Measurements from ENCODE around the gene APOBEC3A.
"Not testable (repeated sequence)": the region's sequence is repeated elsewhere in the genome, so short reads cannot be mapped to it uniquely, and the experiment has no call there.

The APOBEC3A gene

GRCh38 chr22:38960673-38961072 lies 3.3 kb downstream of the APOBEC3A start:
- DNase-seq = not testable (repeated sequence)

GRCh38 chr22:38963291-38963738 lies 5.9 kb downstream of the APOBEC3A start:
- DNase-seq = not testable (repeated sequence)

GRCh38 chr22:38963872-38964271 lies 6.5 kb downstream of the APOBEC3A start:
- DNase-seq = no peak

GRCh38 chr22:38964306-38964705 lies 6.9 kb downstream of the APOBEC3A start:
- no peak for DNase-seq

- peak; percentile 41 to 47 for DNase-seq
Observed at GRCh38 chr22:38964989-38965388, 7.6 kb downstream of the APOBEC3A start.

- no peak for DNase-seq
Observed at GRCh38 chr22:38965614-38966379, 8.4 kb downstream of the APOBEC3A start.

GRCh38 chr22:38966380-38966702 lies 8.9 kb downstream of the APOBEC3A start:
- no peak for DNase-seq

- no peak for DNase-seq
Observed at GRCh38 chr22:38966942-38967341, 9.5 kb downstream of the APOBEC3A start.

- DNase-seq = peak; percentile 98 to 99
Observed at GRCh38 chr22:38967451-38968450, 10.3 kb downstream of the APOBEC3A start.

GRCh38 chr22:38968801-38969200 lies 11.4 kb downstream of the APOBEC3A start:
- DNase-seq = no peak

- peak; percentile 39 to 48 for DNase-seq
Observed at GRCh38 chr22:38970551-38970950, 13.1 kb downstream of the APOBEC3A start.

GRCh38 chr22:38971202-38971601 lies 13.8 kb downstream of the APOBEC3A start:
- no peak for DNase-seq

GRCh38 chr22:38971791-38972190 lies 14.4 kb downstream of the APOBEC3A start:
- no peak for DNase-seq

GRCh38 chr22:38972558-38972957 lies 15.1 kb downstream of the APOBEC3A start:
- DNase-seq = peak; percentile 20 to 44

- DNase-seq = peak; percentile 50 to 55
Observed at GRCh38 chr22:38973289-38974169, 16.1 kb downstream of the APOBEC3A start.

GRCh38 chr22:38974170-38974825 lies 16.9 kb downstream of the APOBEC3A start:
- DNase-seq = no peak

GRCh38 chr22:38974826-38975175 lies 17.4 kb downstream of the APOBEC3A start:
- DNase-seq = no peak

- peak in 1 of 2 donors; percentile 17 for DNase-seq
Observed at GRCh38 chr22:38977289-38977688, 19.9 kb downstream of the APOBEC3A start.

GRCh38 chr22:38980587-38980986 lies 23.2 kb downstream of the APOBEC3A start:
- not testable (repeated sequence) for DNase-seq

GRCh38 chr22:38981005-38981991 lies 23.9 kb downstream of the APOBEC3A start:
- peak in 1 of 2 donors; percentile 12 for DNase-seq
